NCI-H524 treated with DMSO at 0.1 percent for 48 hours (cell line): ENCODE results near the gene PSD4.

Experiments
- DNase-seq: peaks from one replicate; lab custom pipeline; 2025; lab: John Stamatoyannopoulos, UW

The PSD4 gene

GRCh38 chr2:113167962-113168340 is 5.8 kb upstream of the PSD4 start:
- no peak for DNase-seq

GRCh38 chr2:113169002-113169530 is 4.7 kb upstream of the PSD4 start:
- DNase-seq: no peak

- no peak for DNase-seq
These were observed 4.2 kb upstream of the PSD4 start for GRCh38 chr2:113169586-113169985.

GRCh38 chr2:113171334-113172075 is 2.3 kb upstream of the PSD4 start:
- DNase-seq: no peak

- DNase-seq: no peak
These were observed 840 bp upstream of the PSD4 start for GRCh38 chr2:113172721-113173541.

GRCh38 chr2:113174376-113174750 is 592 bp downstream of the PSD4 start:
- DNase-seq: no peak

GRCh38 chr2:113175042-113175628 is 1.4 kb downstream of the PSD4 start:
- DNase-seq: no peak

- no peak for DNase-seq
These were observed 2.2 kb downstream of the PSD4 start for GRCh38 chr2:113175736-113176695.

- DNase-seq: no peak
These were observed 3.1 kb downstream of the PSD4 start for GRCh38 chr2:113176696-113177355.

- DNase-seq: no peak
These were observed 4.4 kb downstream of the PSD4 start for GRCh38 chr2:113178069-113178746.

- DNase-seq: no peak
These were observed 5.1 kb downstream of the PSD4 start for GRCh38 chr2:113178891-113179290.

GRCh38 chr2:113179446-113180045 is 5.8 kb downstream of the PSD4 start:
- DNase-seq: no peak

GRCh38 chr2:113180131-113180946 is 6.6 kb downstream of the PSD4 start:
- no peak for DNase-seq

GRCh38 chr2:113181258-113182051 is 7.7 kb downstream of the PSD4 start:
- peak; percentile 28 for DNase-seq

GRCh38 chr2:113182471-113183260 is 8.9 kb downstream of the PSD4 start:
- no peak for DNase-seq

- no peak for DNase-seq
These were observed 9.5 kb downstream of the PSD4 start for GRCh38 chr2:113183264-113183663.

- DNase-seq: no peak
These were observed 9.9 kb downstream of the PSD4 start for GRCh38 chr2:113183703-113184102.
